ENCODE results near the gene ZDHHC20. TPM values are rescaled to one million over a fixed set of nuclear protein-coding genes. Genes with fewer than 3 reads are reported as not detected.

Gene ZDHHC20
- polyA plus RNA-seq, 2 of the 4 experiments (the other 2 are of a cell fraction): 26.9 to 57.0 TPM

- peak overlapping the region; percentile 69 for H3K4me2 ChIP-seq
- H3K9me3 ChIP-seq: no peaks in the 10 kb centered on the region
- DNase-seq (ENCODE audit: low read depth in 1 of 2, low spot score in 1 of 2) (peak; percentile 22 to 81), ATAC-seq (peak; percentile 79 to 91), FAIRE-seq (no peak)
- CTCF ChIA-PET: interaction anchor here (0.5 to 5.5 kb wide), 34 partner anchors 8 to 1271 kb away, joined by 3 to 50 read pairs (median 3); partner anchors contain the start of genes MRPL57, SKA3 and ZDHHC20
- peak overlapping the region; percentile 59 to 83; a peak in 5 of 6 replicates for H3K27ac ChIP-seq
- 9% methylated on average over 18 of the region's 18 CpGs for WGBS (ENCODE audit: missing lambda C conversion rate)
- POLR2A ChIA-PET: interaction anchor here (1.1 kb wide), 1 partner anchor 18 kb away, joined by 3 read pairs; the partner anchor contains the start of gene ZDHHC20
- H3K4me1 ChIP-seq: no peaks in the 10 kb centered on the region
- H3K4me3 ChIP-seq: peak overlapping the region; percentile 43
- peak; percentile 59 to 64 for TF ChIP-seq RAD21 (conservative IDR thresholded peaks at IDR 0.05 in 1 of 2, IDR thresholded peaks at IDR 0.05 in 1 of 2)
- TF ChIP-seq HMGXB4 (CRISPR knock-in tag; IDR thresholded peaks at IDR 0.05; ENCODE audit: borderline replicate concordance): no peak
- TF ChIP-seq ESRRA (IDR thresholded peaks at IDR 0.05; ENCODE audit: borderline replicate concordance, low read length): no peak
- peak; percentile 62 for TF ChIP-seq SMC3 (IDR thresholded peaks at IDR 0.05)
- no peak for TF ChIP-seq FOSL2 (IDR thresholded peaks at IDR 0.05)
- TF ChIP-seq FOSL2 (CRISPR knock-in tag; IDR thresholded peaks at IDR 0.05): no peak
- TF ChIP-seq HOXA7 (CRISPR knock-in tag; IDR thresholded peaks at IDR 0.05): no peak
- no peak for TF ChIP-seq POLR2AphosphoS2 (conservative IDR thresholded peaks at IDR 0.05; ENCODE audit: low read length)
- no peak for TF ChIP-seq CHD4 (IDR thresholded peaks at IDR 0.05; ENCODE audit: borderline replicate concordance)
- TF ChIP-seq RNF2 (IDR thresholded peaks at IDR 0.05; ENCODE audit: borderline replicate concordance, low read depth): no peak
- no peak for TF ChIP-seq ELK1 (IDR thresholded peaks at IDR 0.05; ENCODE audit: low read depth, low read length)
- no peak for TF ChIP-seq HOXB5 (CRISPR knock-in tag; IDR thresholded peaks at IDR 0.05)
- no peak for TF ChIP-seq HEYL (CRISPR knock-in tag; IDR thresholded peaks at IDR 0.05)
- 0 out of 2 replicates have a peak, but pooled peaks have one; percentile 20 for TF ChIP-seq MAX (IDR thresholded peaks at IDR 0.05)
- no peak for TF ChIP-seq EHMT2 (IDR thresholded peaks at IDR 0.05; ENCODE audit: low read depth)
- TF ChIP-seq JUNB (IDR thresholded peaks at IDR 0.05): no peak
- no peak for TF ChIP-seq GATA3 (IDR thresholded peaks at IDR 0.05; ENCODE audit: borderline replicate concordance)
- no peak for TF ChIP-seq USF2 (IDR thresholded peaks at IDR 0.05)
- TF ChIP-seq CTCF (IDR thresholded peaks at IDR 0.05): peak; percentile 79
- TF ChIP-seq CEBPB (IDR thresholded peaks at IDR 0.05): no peak
- no peak for TF ChIP-seq MAZ (IDR thresholded peaks at IDR 0.05; ENCODE audit: borderline replicate concordance, low read depth, low read length)
- no peak for TF ChIP-seq PBX3 (IDR thresholded peaks at IDR 0.05)
- no peak for TF ChIP-seq EHF (CRISPR knock-in tag; IDR thresholded peaks at IDR 0.05)
- no peak for TF ChIP-seq RARB (CRISPR knock-in tag; IDR thresholded peaks at IDR 0.05)
- no peak for TF ChIP-seq ZFP36 (IDR thresholded peaks at IDR 0.05; ENCODE audit: borderline replicate concordance, partially characterized antibody)
- no peak for TF ChIP-seq CBX8 (IDR thresholded peaks at IDR 0.05)
- TF ChIP-seq PHF8 (IDR thresholded peaks at IDR 0.05; ENCODE audit: borderline replicate concordance, low read depth): no peak
Observed at GRCh38 chr13:21476893-21477472, 17.9 kb upstream of the ZDHHC20 start.

Data from A549 (cell line).